Activated T-cell treated with anti-CD3 and anti-CD28 coated beads for 4 hours (primary cell): ENCODE measurements around the gene LRRC26.

ENCODE experiments used
- DNase-seq: peaks from one replicate; pipeline ENCODE4 v3.0.0-alpha.2; 2020

Gene LRRC26

GRCh38 chr9:137198902-137199283 is 29.0 kb upstream of the LRRC26 start:
- no peak for DNase-seq

GRCh38 chr9:137198051-137198901 is 28.4 kb upstream of the LRRC26 start:
- DNase-seq: no peak

- no peak for DNase-seq
Observed at GRCh38 chr9:137195525-137196220, 25.8 kb upstream of the LRRC26 start.

GRCh38 chr9:137194909-137195308 is 25.1 kb upstream of the LRRC26 start:
- no peak for DNase-seq

GRCh38 chr9:137194388-137194787 is 24.5 kb upstream of the LRRC26 start:
- no peak for DNase-seq

GRCh38 chr9:137193771-137194170 is 23.9 kb upstream of the LRRC26 start:
- DNase-seq: no peak

GRCh38 chr9:137192859-137193258 is 23.0 kb upstream of the LRRC26 start:
- no peak for DNase-seq

GRCh38 chr9:137192448-137192780 is 22.6 kb upstream of the LRRC26 start:
- DNase-seq: no peak

- no peak for DNase-seq
Observed at GRCh38 chr9:137191691-137192447, 22.0 kb upstream of the LRRC26 start.

- DNase-seq: no peak
Observed at GRCh38 chr9:137191245-137191644, 21.4 kb upstream of the LRRC26 start.

GRCh38 chr9:137190315-137190856 is 20.5 kb upstream of the LRRC26 start:
- no peak for DNase-seq

- DNase-seq: no peak
Observed at GRCh38 chr9:137189297-137190295, 19.7 kb upstream of the LRRC26 start.

GRCh38 chr9:137188490-137189296 is 18.8 kb upstream of the LRRC26 start, which contains the start of the genes ANAPC2 and SSNA1:
ANAPC2 (minus strand) TSS chr9:137188560; CDS start chr9:137188532, 28 bp downstream.
SSNA1 (plus strand) TSS chr9:137188676; CDS start chr9:137188727, 51 bp downstream.
- peak; percentile 93 for DNase-seq

GRCh38 chr9:137188086-137188489 is 18.2 kb upstream of the LRRC26 start:
- no peak for DNase-seq

GRCh38 chr9:137187386-137187785 is 17.5 kb upstream of the LRRC26 start:
- DNase-seq: no peak

- DNase-seq: no peak
Observed at GRCh38 chr9:137186385-137186784, 16.5 kb upstream of the LRRC26 start.

GRCh38 chr9:137185921-137186320 is 16.1 kb upstream of the LRRC26 start:
- DNase-seq: no peak

- no peak for DNase-seq
Observed at GRCh38 chr9:137184881-137185660, 15.2 kb upstream of the LRRC26 start.

GRCh38 chr9:137183980-137184595 is 14.2 kb upstream of the LRRC26 start:
- no peak for DNase-seq

GRCh38 chr9:137182836-137183235 is 13.0 kb upstream of the LRRC26 start:
- DNase-seq: no peak
